ENCODE measurements around the gene FIZ1.

DNA sequence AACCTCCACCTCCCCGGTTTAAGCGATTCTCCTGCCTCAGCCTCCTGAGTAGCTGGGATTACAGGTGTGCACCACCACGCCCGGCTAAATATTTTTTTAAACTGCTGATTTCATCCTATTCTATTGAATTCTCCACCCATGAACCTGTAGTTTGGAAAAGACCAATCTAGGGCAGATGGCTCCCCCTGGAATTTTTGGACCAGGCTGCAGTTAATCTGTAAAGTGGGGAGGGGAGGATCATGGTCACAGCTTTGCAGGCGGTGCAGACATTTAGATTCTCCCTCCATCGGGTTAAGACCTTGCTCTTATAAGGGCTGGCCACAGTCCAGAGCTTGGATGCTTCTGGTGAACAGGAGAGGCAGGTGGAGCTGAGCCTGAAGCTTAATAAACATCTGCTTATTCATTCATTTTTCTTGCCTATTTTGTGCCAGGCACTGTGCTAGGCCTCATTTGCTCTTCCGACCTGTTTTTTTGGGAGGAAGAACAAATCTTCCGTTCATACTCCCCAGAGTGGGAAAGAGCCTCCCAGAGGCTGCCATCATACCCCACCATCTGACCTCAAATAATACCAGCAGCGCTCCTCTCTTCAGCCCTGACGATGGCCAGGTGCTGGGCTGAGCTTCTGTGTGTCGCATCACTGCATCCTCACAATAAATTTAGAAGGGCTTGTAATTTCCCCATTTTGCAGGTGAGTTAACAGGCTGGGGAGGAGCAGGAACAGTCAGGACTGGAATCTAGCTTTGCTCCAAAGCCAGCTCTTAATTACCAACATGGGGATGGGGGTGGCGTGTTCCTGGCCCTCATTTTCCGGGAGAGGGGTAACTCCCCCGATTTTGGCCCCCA, 47.8 kb upstream of the FIZ1 start:
- TF ChIP-seq L3MBTL2 (conservative IDR thresholded peaks at IDR 0.05) (no peak), TARDBP (IDR thresholded peaks at IDR 0.05) (no peak), SP1 (IDR thresholded peaks at IDR 0.05) (no peak), FOXK2 (IDR thresholded peaks at IDR 0.05) (no peak), HDGF (IDR thresholded peaks at IDR 0.05; ENCODE audit: borderline replicate concordance) (no peak), CTBP1 (IDR thresholded peaks at IDR 0.05; ENCODE audit: borderline replicate concordance) (no peak), BHLHE40 (IDR thresholded peaks at IDR 0.05; ENCODE audit: borderline replicate concordance) (no peak), FOXA1 (IDR thresholded peaks at IDR 0.05) (no peak), SUZ12 (IDR thresholded peaks at IDR 0.05) (no peak), FOXM1 (IDR thresholded peaks at IDR 0.05; ENCODE audit: borderline replicate concordance) (no peak)

All from HEK293T (cell line).